HepG2 (cell line): ENCODE results near the gene ITIH3. TPM values are rescaled to one million over a fixed set of nuclear protein-coding genes. Genes with fewer than 3 reads are reported as not detected.

ENCODE experiments used
- BRCA1 ChIP-seq: sonication (generic); formaldehyde crosslinking; IDR thresholded peaks from 2 replicates; pipeline ENCODE4 v1.4.0; 2020; ENCODE audit warnings: missing genetic modification reagents
- CREB1 ChIP-seq, 2 experiments: fragments of 450-650 bp in 1 of 2; IDR thresholded peaks; 2 replicates each; pipeline ENCODE4 v1.6.1; 2016 to 2017; ENCODE audit warnings: control low read depth in 1 of 2, mild to moderate bottlenecking in 1 of 2, missing compliant biosample characterization in 1 of 2, missing genetic modification characterization in 1 of 2
- CREM ChIP-seq, 2 experiments: sonication (generic) in 1 of 2; formaldehyde crosslinking in 1 of 2; IDR thresholded peaks; 2 replicates each; pipeline versions ENCODE4 v1.4.0 to v1.6.1; 2016 to 2020; ENCODE audit warnings: antibody characterized with exemption in 1 of 2, mild to moderate bottlenecking in 1 of 2, missing genetic modification reagents in 1 of 2
- FOXP4 ChIP-seq: sonication (generic); formaldehyde crosslinking; IDR thresholded peaks from 2 replicates; pipeline ENCODE4 v1.4.0; 2020; ENCODE audit warnings: missing genetic modification reagents
- GLMP ChIP-seq: sonication (generic); formaldehyde crosslinking; IDR thresholded peaks from 2 replicates; pipeline ENCODE4 v1.9.0; 2021; ENCODE audit warnings: missing genetic modification reagents, mild to moderate bottlenecking, borderline replicate concordance
- GTF3A ChIP-seq: sonication (generic); formaldehyde crosslinking; conservative IDR thresholded peaks from 2 replicates; pipeline ENCODE4 v1.4.0; 2020; ENCODE audit warnings: mild to moderate bottlenecking, missing genetic modification reagents
- HDAC2 ChIP-seq: sonication (generic); formaldehyde crosslinking; IDR thresholded peaks from 2 replicates; pipeline ENCODE4 v1.4.0; 2020; ENCODE audit warnings: missing genetic modification reagents
- HMGXB3 ChIP-seq: sonication (generic); formaldehyde crosslinking; IDR thresholded peaks from 2 replicates; pipeline ENCODE4 v1.4.0; 2020; ENCODE audit warnings: missing genetic modification reagents, borderline replicate concordance
- KLF16 ChIP-seq, 2 experiments: sonication (generic) in 1 of 2; formaldehyde crosslinking in 1 of 2; IDR thresholded peaks; 2 replicates each; pipeline versions ENCODE4 v1.6.1 to v1.8.0; 2016 to 2023; ENCODE audit warnings: missing genetic modification reagents in 2 of 2, missing compliant biosample characterization in 1 of 2
- MAX ChIP-seq: IDR thresholded peaks from 2 replicates; pipeline ENCODE4 v1.6.1; 2012; ENCODE audit warnings: inconsistent platforms
- MIXL1 ChIP-seq: IDR thresholded peaks from 2 replicates; pipeline ENCODE4 v1.6.1; 2016
- NCOA2 ChIP-seq: sonication (generic); formaldehyde crosslinking; IDR thresholded peaks from 2 replicates; pipeline ENCODE4 v1.8.0; 2022; ENCODE audit warnings: inconsistent platforms
- RARA ChIP-seq: IDR thresholded peaks from 2 replicates; pipeline ENCODE4 v1.6.1; 2016; ENCODE audit warnings: missing genetic modification reagents, missing compliant biosample characterization
- RXRB ChIP-seq: IDR thresholded peaks from 2 replicates; pipeline ENCODE4 v1.6.1; 2016; ENCODE audit warnings: borderline replicate concordance, missing genetic modification reagents, missing compliant biosample characterization
- SOX5 ChIP-seq: IDR thresholded peaks from 2 replicates; pipeline ENCODE4 v1.6.1; 2016; ENCODE audit warnings: borderline replicate concordance
- YEATS2 ChIP-seq: sonication (generic); formaldehyde crosslinking; IDR thresholded peaks from 2 replicates; pipeline ENCODE4 v1.4.0; 2020; ENCODE audit warnings: missing genetic modification reagents, borderline replicate concordance
- ZBTB34 ChIP-seq: sonication (generic); formaldehyde crosslinking; IDR thresholded peaks from 2 replicates; pipeline ENCODE4 v1.8.0; 2022; ENCODE audit warnings: mild to moderate bottlenecking, missing genetic modification reagents
- ZFP36L1 ChIP-seq: sonication (generic); formaldehyde crosslinking; IDR thresholded peaks from 2 replicates; pipeline ENCODE4 v1.8.0; 2022; ENCODE audit warnings: mild to moderate bottlenecking, missing genetic modification reagents, moderate library complexity
- ZMYM2 ChIP-seq: sonication (generic); formaldehyde crosslinking; IDR thresholded peaks from 2 replicates; pipeline ENCODE4 v1.8.0; 2022; ENCODE audit warnings: mild to moderate bottlenecking, missing genetic modification reagents
- ZNF460 ChIP-seq: sonication (generic); formaldehyde crosslinking; IDR thresholded peaks from 2 replicates; pipeline ENCODE4 v1.5.1; 2020; ENCODE audit warnings: missing genetic modification reagents, mild to moderate bottlenecking, borderline replicate concordance
- polyA plus RNA-seq, 8 experiments: library from polyadenylated mRNA; depleted of rRNA in 3 of 8; stranded (reverse) in 7 of 8; unstranded in 1 of 8; fragments of >200 nt; fragmentation: Illumina TruSeq in 4 of 8; extraction: Trizol in 4 of 8; gene quantifications; 2 replicates each; pipeline versions ENCODE4 v1.2.1 to v1.2.3, GENCODE V29; 2011 to 2016; ENCODE audit warnings: low read depth in 4 of 8, missing spikeins in 1 of 8, mixed read lengths in 1 of 8; ENCODE audit not compliant: insufficient read depth in 1 of 8
- total RNA-seq, 5 experiments: library from RNA; depleted of rRNA; stranded (reverse); fragments of >200 nt; fragmentation: Illumina TruSeq; extraction: Trizol; gene quantifications; 2 replicates each; pipeline ENCODE4 v1.2.3, GENCODE V29; 2016; ENCODE audit warnings: low read depth in 1 of 5

Gene ITIH3
- total and polyA plus RNA-seq, 2 of the 13 experiments (the other 11 are each of a cell fraction or from before 2014, with no cell fraction given), result 105 to 632 TPM

GRCh38 chr3:52794612-52795099 lies at the start of gene ITIH3 (continued):
- TF ChIP-seq FOXP4 (peak; percentile 74), ZBTB34 (CRISPR knock-in tag) (peak; percentile 54; the same call in 1 of the 2 replicates), HDAC2 (CRISPR knock-in tag) (peak; percentile 62; the same call in 1 of the 2 replicates), MAX (peak; percentile 54), MIXL1 (CRISPR knock-in tag) (0 out of 2 replicates have a peak, but pooled peaks have one; percentile 42), HMGXB3 (CRISPR knock-in tag) (no peak; the same call in 1 of the 2 replicates), BRCA1 (CRISPR knock-in tag) (0 out of 2 replicates have a peak, but pooled peaks have one; percentile 21), RARA (CRISPR knock-in tag) (peak; percentile 82), ZNF460 (CRISPR knock-in tag) (no peak), YEATS2 (CRISPR knock-in tag) (no peak; the same call in 1 of the 2 replicates), ZFP36L1 (CRISPR knock-in tag) (0 out of 2 replicates have a peak, but pooled peaks have one; percentile 52), CREM (IDR thresholded peaks at IDR 0.05) (peak; percentile 53; the same call in 1 of the 2 replicates), CREM (CRISPR knock-in tag; IDR thresholded peaks at IDR 0.05) (no peak), RXRB (CRISPR knock-in tag) (peak; percentile 95), ZMYM2 (CRISPR knock-in tag) (peak; percentile 70; the same call in 1 of the 2 replicates), CREB1 (IDR thresholded peaks at IDR 0.05) (no peak), CREB1 (CRISPR knock-in tag; IDR thresholded peaks at IDR 0.05) (no peak), NCOA2 (CRISPR knock-in tag) (peak; percentile 32; the same call in 1 of the 2 replicates), KLF16 (CRISPR knock-in tag; IDR thresholded peaks at IDR 0.05) (0 out of 4 replicates have a peak, but pooled peaks of 1 of the 2 experiments have one; percentile 9), GLMP (CRISPR knock-in tag) (no peak), SOX5 (CRISPR knock-in tag) (peak; percentile 31; the same call in 1 of the 2 replicates), GTF3A (no peak)
